GM10248 (cell line): ENCODE measurements around the gene MYO15A.

Experiments
- CTCF ChIA-PET: fragments of 300-600 bp; sonication (Branson Sonifier 250); formaldehyde crosslinking; extraction: SDS; loops from one replicate; lab custom pipeline; 2021; ENCODE audit warnings: antibody characterized with exemption; lab: Yijun Ruan, JAX
- POLR2A ChIA-PET: fragments of 350-650 bp; sonication (Branson Sonifier 250); formaldehyde crosslinking; extraction: SDS; loops from one replicate; lab custom pipeline; 2020; ENCODE audit warnings: antibody characterized with exemption; lab: Yijun Ruan, JAX
- DNase-seq: peaks from one replicate; pipeline ENCODE4 v3.0.0; 2012; ENCODE audit errors: extremely low spot score
- TF ChIP-seq, protein P1 (sequence below): IDR thresholded peaks from 2 replicates; pipeline ENCODE4 v1.5.1; 2012; ENCODE audit warnings: mild to moderate bottlenecking, low read depth; ENCODE audit errors: extremely low read depth, missing control alignments, control extremely low read depth

The MYO15A gene

DNA sequence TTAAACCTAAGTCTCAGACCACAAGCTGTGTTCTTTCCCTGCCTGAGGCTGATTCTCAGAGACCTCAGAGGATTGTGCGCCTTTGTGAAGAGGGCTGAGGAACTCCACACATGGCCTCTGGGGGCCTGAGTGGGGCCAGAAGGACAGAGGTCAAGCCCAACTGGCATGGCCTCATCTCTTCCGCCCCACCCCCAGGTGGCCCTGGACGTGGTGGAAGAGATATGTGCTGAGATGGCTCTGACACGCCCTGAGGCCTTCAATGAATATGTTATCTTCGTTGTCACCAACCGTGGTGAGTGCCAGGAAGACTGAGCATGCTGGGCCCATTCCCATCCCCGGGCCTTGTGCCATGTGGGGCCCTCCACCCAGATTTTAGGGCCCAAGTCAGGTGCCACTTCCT, 55.0 kb downstream of the MYO15A start:
- CTCF ChIA-PET: interaction anchor here (5.1 kb wide), 1 partner anchor 19 kb away, joined by 26 read pairs; the partner anchor contains the start of gene ALKBH5
- TF ChIP-seq, protein P1, sequence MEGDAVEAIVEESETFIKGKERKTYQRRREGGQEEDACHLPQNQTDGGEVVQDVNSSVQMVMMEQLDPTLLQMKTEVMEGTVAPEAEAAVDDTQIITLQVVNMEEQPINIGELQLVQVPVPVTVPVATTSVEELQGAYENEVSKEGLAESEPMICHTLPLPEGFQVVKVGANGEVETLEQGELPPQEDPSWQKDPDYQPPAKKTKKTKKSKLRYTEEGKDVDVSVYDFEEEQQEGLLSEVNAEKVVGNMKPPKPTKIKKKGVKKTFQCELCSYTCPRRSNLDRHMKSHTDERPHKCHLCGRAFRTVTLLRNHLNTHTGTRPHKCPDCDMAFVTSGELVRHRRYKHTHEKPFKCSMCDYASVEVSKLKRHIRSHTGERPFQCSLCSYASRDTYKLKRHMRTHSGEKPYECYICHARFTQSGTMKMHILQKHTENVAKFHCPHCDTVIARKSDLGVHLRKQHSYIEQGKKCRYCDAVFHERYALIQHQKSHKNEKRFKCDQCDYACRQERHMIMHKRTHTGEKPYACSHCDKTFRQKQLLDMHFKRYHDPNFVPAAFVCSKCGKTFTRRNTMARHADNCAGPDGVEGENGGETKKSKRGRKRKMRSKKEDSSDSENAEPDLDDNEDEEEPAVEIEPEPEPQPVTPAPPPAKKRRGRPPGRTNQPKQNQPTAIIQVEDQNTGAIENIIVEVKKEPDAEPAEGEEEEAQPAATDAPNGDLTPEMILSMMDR: no peak
- POLR2A ChIA-PET: no interaction called here
- no peak for DNase-seq

DNA sequence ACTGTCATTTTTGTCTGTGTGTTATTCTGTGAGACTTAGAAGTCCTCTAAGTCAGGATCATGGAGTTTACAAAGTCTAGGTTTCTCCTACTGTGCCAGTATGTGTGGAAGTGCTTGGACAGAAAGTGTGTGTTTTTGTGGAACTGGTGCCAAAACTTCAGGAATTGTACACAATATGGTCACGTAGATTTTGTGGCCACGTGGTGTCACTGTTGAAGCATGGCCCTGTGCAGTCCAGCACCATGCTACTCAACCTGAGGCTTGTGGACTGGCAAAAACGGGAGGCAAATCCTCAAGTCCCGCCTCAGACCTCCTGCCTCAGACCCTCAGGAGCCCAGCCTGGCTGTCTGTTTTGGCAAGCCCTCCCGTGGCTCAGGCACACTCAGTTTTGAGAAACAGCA, 58.3 kb downstream of the MYO15A start:
- ChIA-PET POLR2A (no interaction called here), CTCF (no interaction called here)
- TF ChIP-seq, protein P1: peak; percentile 3
- no peak for DNase-seq

DNA sequence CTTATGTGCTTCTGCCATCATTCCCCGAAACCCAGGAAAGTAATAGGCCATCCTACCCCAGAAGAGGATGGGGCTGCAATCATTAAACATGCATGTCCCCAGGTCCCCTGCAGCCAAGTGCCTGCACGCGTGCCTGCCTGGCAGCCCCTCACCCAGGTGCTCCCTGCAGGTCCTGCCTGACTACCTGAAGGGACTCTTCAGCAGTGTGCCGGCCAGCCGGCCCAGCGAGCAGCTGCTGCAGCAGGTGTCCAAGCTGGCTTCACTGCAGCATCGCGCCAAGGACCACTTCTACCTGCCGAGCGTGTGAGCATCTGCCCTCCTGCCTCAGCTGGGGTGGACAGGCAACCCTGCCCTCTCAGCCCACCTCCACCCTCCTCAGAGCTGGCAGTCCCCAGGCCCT, 58.9 kb downstream of the MYO15A start:
- DNase-seq: no peak
- ChIA-PET POLR2A (no interaction called here), CTCF (interaction anchor here (1.3 to 1.6 kb wide), 2 partner anchors 12 kb away, joined by 3 to 4 read pairs; no protein-coding TSS in a partner anchor)
- TF ChIP-seq, protein P1: no peak

DNA sequence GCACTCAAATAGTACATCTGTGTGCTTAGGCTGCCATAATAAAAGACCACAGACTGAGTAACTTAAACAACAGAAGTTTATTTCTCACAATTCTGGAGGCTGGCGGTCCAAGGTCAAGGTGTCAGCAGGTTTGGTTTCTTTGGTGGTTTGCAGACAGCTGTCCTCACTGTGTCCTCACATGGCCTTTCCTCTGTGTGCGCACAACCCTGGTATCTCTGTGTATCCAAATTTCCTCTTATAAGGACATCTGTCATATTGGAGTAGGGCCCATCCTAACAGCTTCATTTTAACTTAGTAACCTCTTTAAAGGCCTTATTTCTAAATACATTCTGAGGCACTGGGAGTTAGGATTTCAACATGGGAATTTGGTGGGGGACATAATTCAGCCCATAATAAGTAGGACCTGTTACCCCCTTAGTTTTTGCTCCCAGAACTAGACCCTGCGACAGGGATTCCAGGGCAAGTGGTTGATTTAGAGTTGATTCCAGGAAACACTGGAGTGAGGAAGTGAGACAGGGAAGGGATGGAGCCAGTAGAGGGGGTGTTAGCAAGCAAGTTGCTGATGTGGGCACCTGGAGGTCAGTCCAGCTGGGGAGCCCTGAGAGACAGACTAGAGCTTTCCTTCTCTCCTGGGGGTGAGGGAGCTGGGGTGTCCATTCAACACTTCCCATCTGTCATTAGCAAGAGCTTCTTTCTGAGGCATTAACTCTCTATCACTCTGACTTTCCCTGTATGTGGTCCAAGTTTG, 64.1 kb downstream of the MYO15A start:
- no peak for DNase-seq
- TF ChIP-seq, protein P1: no peak
- POLR2A ChIA-PET: no interaction called here
- CTCF ChIA-PET: interaction anchor here (1.0 to 1.9 kb wide), 5 partner anchors 7 to 31 kb away, joined by 3 to 7 read pairs (median 4); no protein-coding TSS in a partner anchor

DNA sequence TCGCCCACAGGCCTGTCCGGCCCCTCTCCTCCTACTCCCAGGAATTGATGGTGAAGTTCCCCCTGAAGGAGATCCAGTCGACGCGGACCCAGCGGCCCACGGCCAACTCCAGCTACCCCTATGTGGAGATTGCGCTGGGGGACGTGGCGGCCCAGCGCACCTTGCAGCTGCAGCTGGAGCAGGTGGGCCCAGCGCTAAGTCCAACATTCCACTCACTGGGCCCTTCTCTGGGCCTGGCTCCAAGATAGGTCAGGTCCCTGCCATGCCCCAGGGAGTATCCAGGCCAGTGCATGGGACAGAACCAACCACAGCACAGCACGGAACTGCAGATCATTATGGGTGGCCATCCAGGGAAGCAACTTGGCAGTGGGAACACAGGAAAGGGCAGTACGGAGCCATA, 65.2 kb downstream of the MYO15A start:
- DNase-seq: no peak
- ChIA-PET CTCF (no interaction called here), POLR2A (no interaction called here)
- TF ChIP-seq, protein P1: no peak

DNA sequence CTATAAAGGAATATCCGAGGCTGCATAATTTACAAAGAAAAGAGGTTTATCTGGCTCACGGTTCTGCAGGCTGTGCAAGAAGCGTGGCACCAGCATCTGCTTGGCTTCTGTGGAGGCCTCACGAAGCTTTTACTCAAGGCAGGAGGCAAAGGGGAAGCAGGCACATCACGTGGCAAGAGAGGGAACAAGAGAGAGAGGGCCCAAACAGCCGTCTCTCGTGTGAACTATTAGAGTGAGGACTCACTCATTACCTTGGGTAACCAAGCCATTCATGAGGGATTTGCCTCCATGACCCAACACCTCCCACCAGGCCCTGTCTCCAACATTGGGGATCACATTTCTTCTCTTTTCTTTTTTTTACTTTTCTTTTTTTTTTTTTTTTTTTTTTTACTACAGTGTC, 67.6 kb downstream of the MYO15A start:
- CTCF ChIA-PET: interaction anchor here (0.8 to 2.1 kb wide), 2 partner anchors 15 to 34 kb away, joined by 3 to 6 read pairs; no protein-coding TSS in a partner anchor
- DNase-seq: no peak
- TF ChIP-seq, protein P1: no peak
- POLR2A ChIA-PET: no interaction called here
